Posterior cingulate gyrus (tissue), 11 donors: ENCODE measurements around the gene DBN1.

ENCODE experiments used
- DNase-seq, 10 donors: peaks; one replicate each; pipeline versions ENCODE4 v3.0.0 to v3.0.0-alpha.2; 2020 to 2021; ENCODE audit warnings: mixed read lengths in 3 of 10
- intact Hi-C: fragments of 100-400 bp; cut with DNase I; formaldehyde crosslinking; loops from one replicate; pipeline ENCODE4 v1.15.1; 2023

The DBN1 gene

GRCh38 chr5:177447611-177448243 is 25.7 kb downstream of the DBN1 start:
- DNase-seq, result peak; percentile 73 to 98 (median 86)

DNA sequence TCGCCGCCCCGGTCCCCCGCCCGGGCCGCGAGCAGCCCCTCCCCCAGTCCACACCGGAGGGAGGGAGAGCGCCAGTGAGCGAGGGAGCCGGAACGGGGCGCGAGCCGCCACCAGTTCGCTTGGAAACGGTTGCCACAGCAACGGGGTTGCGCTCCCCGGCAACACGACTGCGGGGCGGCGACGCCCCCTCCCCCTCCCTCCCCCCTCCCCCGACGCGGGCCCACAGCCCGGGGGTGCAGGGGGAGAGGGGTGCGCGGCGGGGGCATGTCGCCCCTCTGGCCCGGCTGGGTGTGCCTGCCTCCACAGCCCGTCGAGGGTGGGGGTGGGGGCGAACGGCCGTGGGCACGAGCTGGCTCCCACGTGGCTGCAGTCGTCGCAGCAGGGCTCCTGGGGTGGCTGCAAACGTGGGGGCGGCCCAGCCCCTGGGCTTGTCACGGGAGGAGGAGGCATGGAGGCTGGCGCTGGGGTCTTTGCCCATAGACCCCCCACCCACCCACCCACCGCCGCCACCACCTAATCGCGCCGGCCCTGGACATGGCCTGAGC is 26.3 kb downstream of the DBN1 start:
- intact Hi-C loops, result loop anchor here (2.0 to 5.0 kb wide), 2 partner anchors 44 to 315 kb away; partner anchors contain the start of gene NSD1
- DNase-seq, result peak in 9 of 10 donors; percentile 54 to 95 (median 77)

More at GRCh38 chr5:177447611-177448243, 25.7 kb downstream of the DBN1 start:
- intact Hi-C loops, result loop anchor here (2.0 to 5.0 kb wide), 2 partner anchors 45 to 315 kb away; partner anchors contain the start of gene NSD1

GRCh38 chr5:177446200-177447065 is 27.0 kb downstream of the DBN1 start, which contains the start of gene PRR7:
Gene PRR7 (plus strand): TSS chr5:177446814. CDS start chr5:177455068, 8,254 bp downstream.
- intact Hi-C loops, result loop anchor here (2.0 to 5.0 kb wide), 2 partner anchors 44 to 314 kb away; partner anchors contain the start of gene NSD1
- DNase-seq, result peak in 9 of 10 donors; percentile 59 to 97 (median 76)

DNA sequence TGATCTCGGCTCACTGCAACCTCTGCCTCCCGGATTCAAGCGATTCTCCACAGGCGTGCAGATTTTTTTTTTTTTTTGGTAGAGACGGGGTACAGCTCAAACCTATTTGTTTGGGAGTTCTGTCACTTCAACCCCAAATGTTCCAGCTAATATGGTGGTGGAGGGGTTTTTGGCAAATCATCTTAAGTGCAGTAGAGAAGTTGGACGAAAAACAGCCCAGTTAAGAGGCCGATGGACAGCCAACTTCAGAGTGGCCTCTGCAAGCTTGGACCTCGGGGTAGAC is 27.6 kb downstream of the DBN1 start:
- no peak for DNase-seq
- intact Hi-C loops, result loop anchor here (2.0 to 5.0 kb wide), 2 partner anchors 43 to 314 kb away; partner anchors contain the start of gene NSD1

DNA sequence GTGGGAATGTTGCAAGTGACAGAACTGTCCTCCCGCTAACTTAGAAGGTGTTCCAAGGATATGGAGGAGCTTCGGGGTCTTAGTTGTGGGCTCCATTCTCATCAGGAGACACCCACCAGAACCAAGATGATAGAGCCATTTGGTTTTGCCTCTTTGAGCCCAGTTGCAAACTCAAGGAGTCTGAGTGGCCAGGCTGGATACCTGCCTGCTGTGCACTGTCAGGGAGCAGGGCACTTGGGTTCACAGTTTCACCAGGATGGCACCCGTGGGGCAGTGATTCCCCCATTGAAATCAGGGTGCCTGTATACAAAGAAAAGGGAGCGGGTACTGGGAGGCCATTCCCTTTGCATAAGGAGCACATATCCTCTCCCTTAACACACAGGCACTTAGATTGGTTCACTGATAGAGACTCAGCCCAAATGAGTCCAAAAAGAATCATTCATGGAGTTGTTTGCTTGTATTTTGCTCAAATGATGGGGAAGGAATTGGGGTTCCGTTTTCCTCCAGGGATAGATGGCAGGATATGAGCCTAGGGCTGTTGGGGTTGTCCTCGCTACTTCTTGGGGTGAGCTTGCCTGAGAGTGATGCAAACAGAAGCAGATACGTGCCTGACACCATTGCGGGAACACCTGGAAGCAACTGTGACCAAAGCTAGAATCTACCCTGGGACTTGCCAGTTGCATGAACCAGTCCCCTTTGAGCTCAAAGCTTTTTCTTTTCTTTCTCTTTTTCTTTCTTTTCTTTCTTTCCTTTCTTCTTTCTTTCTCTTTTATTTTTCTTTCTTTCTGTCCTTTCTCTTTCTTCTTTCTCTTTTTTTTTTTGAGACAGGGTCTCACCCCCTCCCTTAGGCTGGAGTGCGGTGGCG is 28.1 kb downstream of the DBN1 start:
- intact Hi-C loops, result loop anchor here (5.0 kb wide), 1 partner anchor 313 kb away; the partner anchor contains the start of gene NSD1
- DNase-seq, result no peak

DNA sequence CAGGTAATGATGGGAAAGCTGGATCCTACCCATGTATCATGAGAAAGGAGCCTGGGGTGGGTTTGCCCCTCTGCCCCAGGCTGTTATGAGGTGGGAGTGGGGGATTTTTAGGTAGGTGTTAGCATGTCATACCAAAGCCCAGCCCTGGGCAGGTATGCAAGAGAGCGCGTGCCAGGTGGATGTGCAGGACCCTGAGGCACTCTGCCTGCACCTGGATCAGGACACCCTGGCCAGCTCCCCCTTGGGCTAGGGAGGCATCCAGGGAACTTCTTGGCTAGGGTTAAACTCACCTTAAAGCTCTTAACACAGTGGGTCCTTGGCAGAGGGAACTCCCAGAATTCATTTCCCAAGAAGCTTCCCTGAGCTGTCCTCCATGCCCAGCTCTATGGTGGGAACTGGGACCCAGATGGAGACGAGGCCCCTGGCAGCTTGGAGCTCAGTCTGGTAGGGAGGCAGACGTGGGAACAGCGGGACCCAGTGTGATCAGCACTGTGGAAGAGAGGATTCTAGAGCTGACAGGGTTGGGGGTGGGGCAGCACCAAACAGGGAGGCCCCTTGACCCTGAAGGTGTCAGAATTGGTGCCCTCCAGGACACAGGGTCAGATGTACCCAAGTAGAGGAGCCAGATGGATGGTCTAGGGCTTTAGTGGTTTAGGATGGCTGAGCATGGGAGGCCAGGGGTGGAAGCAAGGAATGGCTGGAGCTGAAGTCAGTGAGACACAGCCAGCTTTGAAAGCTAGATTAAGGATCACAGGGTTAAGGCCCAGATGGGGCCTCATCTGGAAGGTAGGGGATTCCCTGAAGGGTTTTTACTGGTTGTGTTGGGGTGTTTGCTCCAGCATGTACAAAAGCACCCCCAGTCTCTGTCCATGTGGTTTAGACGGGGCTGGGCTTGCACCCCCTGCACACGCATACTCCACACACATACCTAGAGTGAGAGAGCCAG is 29.1 kb downstream of the DBN1 start:
- DNase-seq, result no peak

DNA sequence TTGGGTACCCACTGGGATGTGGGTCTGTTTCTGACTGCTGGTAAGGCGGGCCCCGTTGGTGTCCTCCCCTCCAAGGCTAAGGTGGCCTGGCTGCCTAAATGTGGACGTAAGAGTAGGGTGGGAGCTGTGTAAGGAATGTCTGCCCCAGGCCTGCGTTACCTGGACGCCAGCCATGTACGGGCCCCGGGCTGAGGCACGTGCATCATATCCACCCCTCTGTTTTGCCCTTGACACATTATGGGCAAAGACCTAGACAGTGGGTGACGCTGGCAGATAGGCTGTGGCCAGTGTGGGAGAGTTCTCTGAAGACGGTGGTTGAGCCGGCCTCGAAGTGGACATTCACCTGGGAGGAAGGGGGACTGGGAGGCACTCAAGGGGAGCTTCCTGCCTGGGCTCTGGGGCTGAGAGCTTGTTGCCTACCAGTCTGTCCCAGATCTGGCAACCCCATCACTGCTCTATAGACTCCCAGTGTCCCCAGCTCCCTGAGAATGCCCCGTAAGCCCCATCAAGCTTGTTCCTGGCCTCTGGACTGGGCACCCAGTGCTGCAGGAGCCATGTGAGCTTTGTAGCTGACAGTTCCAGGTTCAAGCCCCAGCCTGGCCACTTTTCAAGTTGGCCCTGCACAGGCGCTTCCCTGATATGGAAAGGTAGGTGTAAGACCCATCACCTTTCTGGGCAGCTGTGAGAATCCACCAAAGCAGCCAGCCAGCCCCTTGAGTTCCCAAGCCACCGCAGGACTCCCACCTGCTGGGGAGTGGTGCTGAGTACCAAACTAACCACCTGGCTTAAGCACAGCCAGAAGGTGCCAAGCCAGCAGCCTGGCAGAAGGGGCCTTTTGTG is 30.1 kb downstream of the DBN1 start:
- DNase-seq, result no peak
- intact Hi-C loops, result no loop called here

More for the DNA sequence above, 29.1 kb downstream of the DBN1 start:
- intact Hi-C loops, result loop anchor here (5.0 kb wide), 1 partner anchor 312 kb away; the partner anchor contains the start of gene NSD1

DNA sequence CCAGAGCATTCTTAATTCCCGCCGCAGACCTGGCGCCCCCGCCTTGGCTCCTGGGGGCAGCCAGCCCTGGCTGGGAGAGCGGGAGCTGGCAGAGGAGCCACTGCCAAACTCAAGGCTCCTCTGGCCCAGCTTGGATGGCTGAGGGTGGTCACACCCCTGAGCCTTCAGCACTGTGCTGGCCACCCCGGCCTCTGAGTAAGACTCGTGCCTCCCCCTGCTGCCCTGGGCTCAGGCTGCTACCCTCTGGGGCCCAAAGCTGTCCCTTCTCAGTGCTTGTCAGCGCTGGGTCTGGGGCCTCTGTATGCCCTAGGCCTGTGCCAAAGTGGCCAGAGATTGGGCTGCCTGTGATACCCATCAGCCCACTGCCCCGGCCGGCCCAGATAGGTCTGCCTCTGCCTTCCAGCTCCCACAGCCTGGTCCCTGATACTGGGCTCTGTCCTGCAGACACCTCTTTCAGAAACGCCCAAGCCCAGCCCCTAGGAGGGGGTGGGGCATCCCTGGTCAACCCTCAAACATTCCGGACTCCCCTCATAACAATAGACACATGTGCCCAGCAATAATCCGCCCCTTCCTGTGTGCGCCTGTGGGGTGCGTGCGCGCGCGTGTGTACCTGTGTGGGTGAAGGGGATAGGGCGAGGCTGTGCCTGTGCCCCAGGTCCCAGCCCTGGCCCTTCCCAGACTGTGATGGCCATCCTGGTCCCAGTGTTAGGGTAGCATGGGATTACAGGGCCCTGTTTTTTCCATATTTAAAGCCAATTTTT is 31.2 kb downstream of the DBN1 start:
- DNase-seq, result peak in 2 of 10 donors; percentile 74 to 75
- intact Hi-C loops, result no loop called here

- intact Hi-C loops, result no loop called here
- DNase-seq, result no peak
Measured at GRCh38 chr5:177440990-177441780, 32.2 kb downstream of the DBN1 start.

GRCh38 chr5:177440211-177440989 is 33.0 kb downstream of the DBN1 start:
- DNase-seq, result no peak
- intact Hi-C loops, result no loop called here

DNA sequence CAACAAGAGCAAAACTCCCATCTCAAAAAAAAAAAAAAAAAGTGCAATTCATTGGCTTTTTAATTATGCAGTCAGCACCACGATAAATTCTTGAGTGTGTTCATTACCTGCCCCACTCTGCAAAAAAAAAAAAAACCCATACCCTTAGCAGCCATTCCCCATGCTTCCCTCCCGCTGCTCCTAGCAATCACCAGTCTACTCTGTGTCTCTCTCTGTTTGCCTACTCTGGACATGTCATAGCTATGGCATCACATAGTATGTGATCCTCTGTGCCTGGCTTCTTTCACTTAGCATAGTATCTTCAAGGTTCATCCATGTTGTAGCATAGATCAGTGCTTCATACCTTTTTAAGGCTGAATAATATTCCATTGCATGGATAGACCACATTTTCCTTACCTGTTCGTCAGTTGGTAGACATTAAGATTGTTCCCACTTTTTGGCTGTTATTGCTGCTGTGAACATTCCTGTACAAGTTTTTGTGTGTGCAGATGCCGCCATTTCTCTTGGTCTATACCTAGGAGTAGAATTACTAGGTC is 33.8 kb downstream of the DBN1 start:
- intact Hi-C loops, result no loop called here
- no peak for DNase-seq

GRCh38 chr5:177438468-177438867 is 35.0 kb downstream of the DBN1 start:
- DNase-seq, result no peak
- intact Hi-C loops, result no loop called here

- intact Hi-C loops, result no loop called here
- DNase-seq, result no peak
Measured at GRCh38 chr5:177437623-177438022, 35.8 kb downstream of the DBN1 start.

- intact Hi-C loops, result no loop called here
- peak in 1 of 10 donors; percentile 75 for DNase-seq
Measured at GRCh38 chr5:177435847-177436536, 37.4 kb downstream of the DBN1 start.
